Large intestine (tissue), 3 donors: ENCODE results near the gene EVL. TPM values are rescaled to one million over a fixed set of nuclear protein-coding genes. Genes with fewer than 3 reads are reported as not detected.

Experiments
- DNase-seq, 2 donors: peaks; one replicate each; pipeline versions ENCODE4 v3.0.0 to v3.0.0-alpha.2; 2013
- H3K27ac ChIP-seq: one replicate; pipeline ENCODE4 v1.5.1; 2013; ENCODE audit warnings: low read length
- H3K27me3 ChIP-seq: 2 replicates; pipeline ENCODE4 v1.6.1; 2013; ENCODE audit warnings: low read length; ENCODE audit not compliant: control insufficient read depth, insufficient read depth
- H3K36me3 ChIP-seq: 2 replicates; pipeline ENCODE4 v1.6.1; 2013; ENCODE audit warnings: low read length; ENCODE audit not compliant: control insufficient read depth, insufficient read depth
- H3K4me1 ChIP-seq: one replicate; pipeline ENCODE4 v1.6.1; 2013; ENCODE audit warnings: low read length; ENCODE audit not compliant: control insufficient read depth, insufficient read depth
- H3K4me3 ChIP-seq: one replicate; pipeline ENCODE4 v1.5.1; 2013; ENCODE audit warnings: low read length
- H3K9me3 ChIP-seq: one replicate; pipeline ENCODE4 v1.6.1; 2013; ENCODE audit warnings: mild to moderate bottlenecking, low read depth, low read length, moderate library complexity; ENCODE audit not compliant: control insufficient read depth
- WGBS: methylation state at CpG from one replicate; pipeline ENCODE4 v1.1.5; 2013; ENCODE audit warnings: low lambda C conversion rate; ENCODE audit not compliant: insufficient coverage; 5-methylcytosine and 5-hydroxymethylcytosine counted together
- polyA plus RNA-seq: library from polyadenylated mRNA; unstranded; fragments of 120-200 nt; gene quantifications from one replicate; pipeline ENCODE4 v1.2.1, GENCODE V29; 2013

Gene EVL
- polyA plus RNA-seq, 1 donor, result 119 TPM

DNA sequence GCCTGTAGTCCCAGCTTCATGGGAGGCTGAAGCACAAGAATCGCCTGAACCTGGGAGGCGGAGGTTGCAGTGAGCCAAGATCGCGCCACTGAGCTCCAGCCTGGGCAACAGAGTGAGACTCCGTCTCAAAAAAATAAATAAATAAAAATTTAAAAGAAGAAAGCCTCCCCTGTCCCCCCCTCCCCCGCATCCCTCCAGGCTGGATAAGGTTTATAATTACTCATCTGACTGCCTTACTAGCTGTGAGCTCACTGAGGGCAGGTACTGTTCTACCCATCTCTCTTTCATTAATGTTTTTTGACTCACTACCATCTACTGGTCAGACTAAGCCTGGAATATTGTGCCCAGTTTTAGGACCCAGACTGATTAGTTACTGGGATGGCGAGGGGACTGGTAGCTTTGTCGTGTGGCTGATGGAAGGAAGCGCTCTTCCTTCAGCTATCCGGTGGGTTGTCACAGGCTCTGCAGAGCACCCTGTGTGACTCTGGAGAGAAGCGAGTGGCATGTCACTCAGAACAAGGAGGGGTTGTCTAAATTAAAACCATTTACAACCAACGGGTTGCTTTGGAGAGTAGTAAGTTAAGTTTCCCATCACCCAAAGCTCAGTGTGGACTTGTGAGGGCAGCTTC, 16.9 kb downstream of the EVL start:
- no peak overlapping the region for H3K4me3 ChIP-seq
- H3K9me3 ChIP-seq, result no peaks in the 10 kb centered on the region
- no peak for DNase-seq
- no peaks in the 10 kb centered on the region for H3K4me1 ChIP-seq
- no peak overlapping the region for H3K27ac ChIP-seq
- H3K27me3 ChIP-seq, result no peaks in the 10 kb centered on the region
- peaks cover 8% of the 10 kb centered on the region for H3K36me3 ChIP-seq
- 100% methylated on average over 1 of the region's 12 CpGs for WGBS

DNA sequence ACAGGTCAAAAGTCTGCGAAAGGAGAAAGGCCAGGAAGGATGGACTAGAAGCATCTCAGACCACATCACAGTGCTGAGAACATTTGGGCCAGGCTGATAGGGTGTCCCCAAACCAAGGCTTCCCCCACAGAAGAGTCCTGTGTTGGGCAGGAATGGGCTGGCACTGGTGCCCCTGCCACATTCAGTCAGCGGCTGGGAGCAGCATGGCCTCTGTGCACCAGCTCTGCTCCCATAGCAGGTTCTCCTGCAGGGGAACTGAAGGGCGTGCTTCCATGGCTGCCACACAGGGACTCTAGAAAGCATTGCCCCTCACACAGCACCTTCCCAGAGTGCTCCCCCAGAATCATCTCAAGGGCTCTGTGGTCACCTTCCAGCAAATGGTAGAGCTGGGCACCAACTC, 17.5 kb downstream of the EVL start:
- Histone ChIP-seq H3K27me3 (no peaks in the 10 kb centered on the region), H3K36me3 (peaks cover 13% of the 10 kb centered on the region), H3K9me3 (no peaks in the 10 kb centered on the region), H3K4me3 (no peak overlapping the region), H3K4me1 (no peaks in the 10 kb centered on the region), H3K27ac (no peak overlapping the region)
- WGBS, result no CpG with 5 or more reads among the region's 3 CpGs
- DNase-seq, result no peak

DNA sequence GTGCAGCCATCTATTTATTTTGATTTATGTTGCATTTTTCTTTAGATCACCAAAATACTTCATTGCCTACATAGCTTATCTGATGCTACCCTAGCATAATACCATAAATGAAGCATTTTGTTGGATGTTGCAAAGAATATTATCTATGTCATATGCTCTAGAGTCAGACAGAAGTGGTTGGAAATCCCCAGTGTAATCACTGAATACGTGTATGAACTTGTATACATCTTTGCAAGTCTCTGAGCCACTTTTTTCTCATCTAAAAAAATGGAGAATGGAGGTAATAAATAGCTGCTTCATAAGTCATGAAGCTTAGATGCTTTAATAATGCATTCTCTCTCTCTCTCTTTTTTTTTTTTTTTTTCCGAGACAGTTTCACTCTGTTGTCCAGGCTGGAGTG, 18.5 kb downstream of the EVL start:
- H3K9me3 ChIP-seq, result no peaks in the 10 kb centered on the region
- 67% methylated on average over 1 of the region's 2 CpGs for WGBS

DNA sequence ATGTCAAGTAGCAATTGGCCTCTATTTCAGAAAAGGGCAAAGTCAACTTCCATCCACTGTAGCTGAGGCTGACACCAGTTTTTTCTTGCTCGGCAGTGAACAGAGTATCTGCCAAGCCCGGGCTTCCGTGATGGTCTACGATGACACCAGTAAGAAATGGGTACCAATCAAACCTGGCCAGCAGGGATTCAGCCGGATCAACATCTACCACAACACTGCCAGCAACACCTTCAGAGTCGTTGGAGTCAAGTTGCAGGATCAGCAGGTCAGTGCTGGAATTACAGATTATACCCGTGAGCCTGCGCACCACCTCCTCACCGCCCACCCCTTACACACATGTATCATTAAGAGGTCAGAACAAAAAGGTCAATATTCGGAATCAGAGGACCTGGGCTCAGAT, 19.4 kb downstream of the EVL start:
- 80% methylated on average over 1 of the region's 10 CpGs for WGBS
- no peaks in the 10 kb centered on the region for H3K4me1 ChIP-seq
- DNase-seq, result no peak
- peaks cover 21% of the 10 kb centered on the region for H3K36me3 ChIP-seq
- H3K27ac ChIP-seq, result no peak overlapping the region
- no peaks in the 10 kb centered on the region for H3K9me3 ChIP-seq
- no peaks in the 10 kb centered on the region for H3K27me3 ChIP-seq
- H3K4me3 ChIP-seq, result no peak overlapping the region

More for the DNA sequence above, 18.5 kb downstream of the EVL start:
- peaks cover 19% of the 10 kb centered on the region for H3K36me3 ChIP-seq
- no peak overlapping the region for H3K27ac ChIP-seq
- DNase-seq, result no peak
- H3K4me1 ChIP-seq, result no peaks in the 10 kb centered on the region
- H3K27me3 ChIP-seq, result no peaks in the 10 kb centered on the region
- no peak overlapping the region for H3K4me3 ChIP-seq

DNA sequence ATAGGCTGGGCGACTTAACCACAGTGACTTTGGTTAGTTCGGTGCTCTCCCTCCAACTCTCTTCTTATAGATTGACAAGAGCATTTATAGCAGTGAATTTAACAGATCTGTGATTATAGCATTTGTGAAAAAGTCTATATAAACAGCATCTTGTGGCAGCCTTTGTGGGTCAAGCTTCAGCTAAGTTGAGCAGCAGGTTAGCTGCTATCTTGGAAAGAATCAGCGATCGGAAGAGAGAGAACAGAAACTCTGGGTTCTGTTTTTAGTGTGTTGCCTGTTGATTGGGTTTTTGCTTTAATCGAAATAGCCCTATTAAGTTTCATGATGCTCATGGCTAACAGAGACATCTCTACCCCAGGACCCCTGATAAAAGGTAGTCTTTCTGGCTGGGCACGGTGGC, 20.2 kb downstream of the EVL start:
- WGBS, result no CpG with 5 or more reads among the region's 6 CpGs
- DNase-seq, result no peak
- H3K9me3 ChIP-seq, result no peaks in the 10 kb centered on the region
- H3K27me3 ChIP-seq, result no peaks in the 10 kb centered on the region
- no peaks in the 10 kb centered on the region for H3K4me1 ChIP-seq
- no peak overlapping the region for H3K27ac ChIP-seq
- peaks cover 22% of the 10 kb centered on the region for H3K36me3 ChIP-seq
- H3K4me3 ChIP-seq, result no peak overlapping the region

DNA sequence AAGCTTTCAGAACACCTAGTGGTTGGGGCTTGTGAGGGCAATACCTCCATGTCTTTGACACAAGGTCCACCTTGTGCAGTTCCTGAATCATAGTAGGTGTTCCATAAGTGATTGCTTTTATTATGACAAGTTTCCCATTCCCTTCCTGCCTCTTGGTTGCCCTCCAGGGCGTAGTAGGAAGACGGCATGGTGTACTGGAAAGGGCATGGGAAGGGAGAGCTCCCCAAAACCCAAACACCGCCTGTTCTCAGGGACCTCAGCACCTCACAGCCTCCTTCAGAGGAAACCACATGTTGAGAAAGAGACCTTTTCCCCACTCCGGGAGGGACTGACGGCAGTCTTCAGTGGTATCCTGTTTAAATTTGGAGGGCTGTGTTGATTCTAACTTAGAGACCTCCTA, 21.1 kb downstream of the EVL start:
- H3K36me3 ChIP-seq, result peaks cover 26% of the 10 kb centered on the region
- H3K4me3 ChIP-seq, result no peak overlapping the region
- no peak for DNase-seq
- H3K27ac ChIP-seq, result no peak overlapping the region
- H3K4me1 ChIP-seq, result no peaks in the 10 kb centered on the region
- no peaks in the 10 kb centered on the region for H3K9me3 ChIP-seq
- H3K27me3 ChIP-seq, result no peaks in the 10 kb centered on the region
- WGBS, result no CpG with 5 or more reads among the region's 5 CpGs

DNA sequence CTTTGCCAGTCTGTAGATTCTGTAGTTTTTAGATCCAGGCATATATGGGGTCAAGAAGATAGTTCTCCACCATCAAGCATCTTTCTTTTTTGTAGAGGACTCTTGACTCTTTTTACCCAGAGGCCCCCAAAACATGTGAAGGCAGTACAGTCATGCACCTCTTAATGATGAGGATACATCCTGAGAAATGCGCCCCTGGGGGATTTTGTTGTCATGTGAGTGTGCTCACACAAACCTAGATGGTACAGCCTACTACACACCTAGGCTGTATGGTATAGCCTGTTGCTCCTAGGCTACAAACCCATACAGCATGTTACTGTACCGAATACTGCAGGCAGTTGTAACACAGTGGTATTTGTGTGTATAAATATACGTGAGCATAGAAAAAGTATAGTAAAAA, 23.0 kb downstream of the EVL start:
- no peak overlapping the region for H3K4me3 ChIP-seq
- H3K27ac ChIP-seq, result no peak overlapping the region
- DNase-seq, result no peak
- no peaks in the 10 kb centered on the region for H3K4me1 ChIP-seq
- no peaks in the 10 kb centered on the region for H3K27me3 ChIP-seq
- H3K36me3 ChIP-seq, result peaks cover 29% of the 10 kb centered on the region
- H3K9me3 ChIP-seq, result no peaks in the 10 kb centered on the region
- no CpG with 5 or more reads among the region's 3 CpGs for WGBS

DNA sequence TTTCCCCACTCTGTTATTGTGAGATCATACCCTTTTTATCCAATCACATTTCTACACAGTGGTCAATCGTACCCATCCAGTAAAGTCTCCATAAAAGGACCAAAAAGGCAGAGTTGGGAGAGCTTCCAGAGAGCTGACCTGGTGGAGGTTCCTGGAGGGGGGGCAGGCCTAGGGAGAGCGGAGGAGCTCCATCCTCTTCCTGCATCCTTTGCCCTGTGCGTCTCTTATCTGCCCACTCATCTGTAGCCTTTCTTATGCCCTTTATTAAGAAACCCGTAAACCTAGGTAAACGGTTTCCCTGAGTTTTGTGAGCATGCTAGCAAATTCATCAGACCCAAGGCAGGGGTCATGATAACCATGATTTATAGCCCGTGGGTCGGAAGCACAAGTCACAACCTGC, 26.2 kb downstream of the EVL start:
- no peak for DNase-seq
- no CpG with 5 or more reads among the region's 7 CpGs for WGBS
- Histone ChIP-seq H3K9me3 (no peaks in the 10 kb centered on the region), H3K27me3 (no peaks in the 10 kb centered on the region), H3K27ac (no peak overlapping the region), H3K4me1 (no peaks in the 10 kb centered on the region), H3K4me3 (no peak overlapping the region), H3K36me3 (peaks cover 24% of the 10 kb centered on the region)

DNA sequence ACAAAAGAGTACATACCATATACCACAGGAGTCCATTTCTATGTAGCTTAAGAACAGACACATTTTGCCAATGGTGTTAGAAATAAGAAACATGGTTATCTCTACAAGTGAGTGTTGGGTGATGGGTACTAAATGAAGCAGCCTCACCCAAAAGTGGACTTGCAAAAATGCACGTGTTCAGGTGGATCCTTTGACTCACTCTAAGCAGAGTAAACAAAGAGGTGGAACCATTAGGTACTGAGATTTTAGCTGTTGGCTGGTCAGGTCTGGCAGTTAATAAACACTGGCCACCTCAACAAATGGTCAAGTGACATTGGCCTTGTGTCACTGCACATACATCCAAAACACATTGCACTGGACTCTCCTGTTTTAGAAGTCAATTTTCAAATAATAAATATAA, 27.6 kb downstream of the EVL start:
- Histone ChIP-seq H3K36me3 (peaks cover 24% of the 10 kb centered on the region), H3K4me3 (no peak overlapping the region), H3K27ac (no peak overlapping the region), H3K4me1 (no peaks in the 10 kb centered on the region), H3K27me3 (no peaks in the 10 kb centered on the region), H3K9me3 (no peaks in the 10 kb centered on the region)
- DNase-seq, result no peak
- WGBS, result no CpG with 5 or more reads among the region's 1 CpG

DNA sequence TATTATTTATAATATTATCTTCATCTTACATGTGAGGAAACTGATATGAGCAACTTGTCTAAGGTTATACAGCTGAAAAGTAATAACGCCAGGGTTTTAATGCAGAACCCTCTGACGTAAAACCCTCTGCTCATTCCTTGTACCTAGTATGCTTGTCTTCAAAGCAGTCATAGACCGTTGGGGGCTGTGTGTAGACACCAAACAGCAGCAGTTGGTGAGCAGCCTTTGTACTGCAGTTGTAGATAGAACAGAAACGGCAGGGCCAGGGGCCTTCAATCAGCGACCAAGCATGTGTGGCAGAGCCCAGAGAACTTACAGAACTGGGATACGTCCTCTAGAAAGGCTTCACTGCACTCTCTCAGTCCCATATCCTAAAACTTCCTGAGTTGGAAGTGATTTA, 28.1 kb downstream of the EVL start:
- H3K9me3 ChIP-seq, result no peaks in the 10 kb centered on the region
- H3K4me1 ChIP-seq, result no peaks in the 10 kb centered on the region
- DNase-seq, result peak in 1 of 2 donors; percentile 39

DNA sequence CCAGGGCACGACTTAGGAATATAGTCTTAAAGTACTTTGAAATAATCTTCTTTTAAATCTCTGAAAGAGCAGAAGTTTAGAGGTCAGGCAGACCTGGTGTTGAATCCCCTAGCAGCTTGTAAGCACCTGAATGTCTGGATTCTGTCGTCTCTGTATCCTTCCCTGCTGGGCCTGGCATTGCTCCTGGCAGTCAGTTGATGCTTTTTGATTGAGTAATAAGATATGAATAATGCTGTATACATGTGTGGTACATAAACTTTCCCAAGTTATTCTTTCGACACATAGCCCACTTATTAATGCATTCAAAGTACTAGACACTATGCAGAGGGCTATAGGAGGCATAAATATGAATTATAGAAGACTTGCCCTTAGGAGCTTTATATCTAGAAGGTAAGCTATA, 31.4 kb downstream of the EVL start:
- Histone ChIP-seq H3K9me3 (no peaks in the 10 kb centered on the region), H3K27me3 (no peaks in the 10 kb centered on the region), H3K4me1 (no peaks in the 10 kb centered on the region), H3K27ac (no peak overlapping the region), H3K4me3 (no peak overlapping the region), H3K36me3 (peaks cover 23% of the 10 kb centered on the region)
- no CpG with 5 or more reads among the region's 3 CpGs for WGBS
- DNase-seq, result no peak

More for the DNA sequence above, 28.1 kb downstream of the EVL start:
- Histone ChIP-seq H3K36me3 (peaks cover 24% of the 10 kb centered on the region), H3K4me3 (no peak overlapping the region), H3K27ac (no peak overlapping the region), H3K27me3 (no peaks in the 10 kb centered on the region)
- no CpG with 5 or more reads among the region's 6 CpGs for WGBS
